NCI-H2196 (cell line): Measurements from ENCODE around the gene FAM98B.
"Not testable (repeated sequence)": the region's sequence is repeated elsewhere in the genome, so short reads cannot be mapped to it uniquely, and the experiment has no call there.

Source experiments
- DNase-seq: peaks from one replicate; lab custom pipeline; 2025; ENCODE audit not compliant: unreplicated experiment; lab: John Stamatoyannopoulos, UW

The FAM98B gene

GRCh38 chr15:38453971-38454695, at the start of gene FAM98B:
FAM98B (plus strand) TSS chr15:38454127; CDS start chr15:38454162, 35 bp downstream.
- DNase-seq, result peak; percentile 66

- DNase-seq, result no peak
These were observed 47.5 kb upstream of the FAM98B start for GRCh38 chr15:38406436-38406835.

- no peak for DNase-seq
These were observed 45.4 kb upstream of the FAM98B start for GRCh38 chr15:38408576-38408975.

GRCh38 chr15:38411902-38412301, 42.0 kb upstream of the FAM98B start:
- no peak for DNase-seq

GRCh38 chr15:38412466-38412865, 41.5 kb upstream of the FAM98B start:
- DNase-seq, result no peak

GRCh38 chr15:38414357-38414756, 39.6 kb upstream of the FAM98B start:
- no peak for DNase-seq

GRCh38 chr15:38421069-38421690, 32.7 kb upstream of the FAM98B start:
- no peak for DNase-seq

GRCh38 chr15:38424101-38424552, 29.8 kb upstream of the FAM98B start:
- DNase-seq, result no peak

- DNase-seq, result no peak
These were observed 28.7 kb upstream of the FAM98B start for GRCh38 chr15:38425269-38425668.

GRCh38 chr15:38427380-38427779, 26.5 kb upstream of the FAM98B start:
- no peak for DNase-seq

- no peak for DNase-seq
These were observed 23.7 kb upstream of the FAM98B start for GRCh38 chr15:38430106-38430760.

GRCh38 chr15:38436993-38437392, 16.9 kb upstream of the FAM98B start:
- no peak for DNase-seq

- not testable (repeated sequence) for DNase-seq
These were observed 16.3 kb upstream of the FAM98B start for GRCh38 chr15:38437603-38438002.

GRCh38 chr15:38438031-38438986, 15.6 kb upstream of the FAM98B start:
- no peak for DNase-seq

- DNase-seq, result peak; percentile 39
These were observed 13.4 kb upstream of the FAM98B start for GRCh38 chr15:38440353-38441129.

- no peak for DNase-seq
These were observed 12.8 kb upstream of the FAM98B start for GRCh38 chr15:38441130-38441519.

GRCh38 chr15:38454696-38455090, 766 bp downstream of the FAM98B start:
- no peak for DNase-seq

GRCh38 chr15:38455092-38455491, 1.2 kb downstream of the FAM98B start:
- DNase-seq, result no peak

GRCh38 chr15:38458646-38459045, 4.7 kb downstream of the FAM98B start:
- DNase-seq, result no peak

- DNase-seq, result no peak
These were observed 5.6 kb downstream of the FAM98B start for GRCh38 chr15:38459480-38459879.
